ENCODE data around the gene SPATA25.
"Not testable (repeated sequence)": the region's sequence is repeated elsewhere in the genome, so short reads cannot be mapped to it uniquely, and the experiment has no call there.

The SPATA25 gene

DNA sequence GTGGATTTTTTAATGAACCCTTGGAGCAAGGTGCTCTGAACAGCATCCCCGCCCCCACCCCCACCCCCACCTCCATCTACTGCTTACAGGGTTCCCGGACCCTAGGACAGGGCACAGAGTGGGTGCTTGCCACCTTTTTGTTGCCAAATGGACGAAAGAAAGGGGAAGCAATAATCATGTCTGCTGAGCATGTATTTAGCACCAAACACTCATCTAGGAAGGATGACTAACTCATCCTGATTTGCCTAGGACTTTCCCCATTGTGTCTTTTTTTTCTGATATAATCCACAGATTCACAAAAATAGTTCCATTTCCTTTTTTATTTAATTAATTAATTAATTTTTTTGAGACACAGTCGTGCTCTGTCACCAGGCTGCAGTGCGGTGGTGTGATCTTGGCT, 25.7 kb upstream of the SPATA25 start:
- no peak for DNase-seq (ENCODE audit: low spot score)

DNA sequence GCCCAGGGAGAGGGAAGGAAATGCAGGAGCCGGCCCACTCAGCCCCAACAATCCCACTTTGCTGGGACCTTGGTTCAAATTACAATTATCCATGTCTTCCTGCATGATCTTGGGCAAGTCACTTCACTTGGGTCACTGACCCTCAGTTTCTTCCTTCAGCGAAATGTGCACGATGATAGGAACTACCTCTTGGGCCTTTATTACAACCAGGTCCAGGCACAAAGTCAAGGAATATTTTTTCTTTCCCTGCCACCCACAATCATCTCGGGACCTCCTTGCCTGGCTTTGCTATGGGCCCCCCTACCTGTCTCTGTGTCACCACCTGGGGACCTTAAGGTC, 24.9 kb upstream of the SPATA25 start:
- DNase-seq (ENCODE audit: low spot score) = no peak

DNA sequence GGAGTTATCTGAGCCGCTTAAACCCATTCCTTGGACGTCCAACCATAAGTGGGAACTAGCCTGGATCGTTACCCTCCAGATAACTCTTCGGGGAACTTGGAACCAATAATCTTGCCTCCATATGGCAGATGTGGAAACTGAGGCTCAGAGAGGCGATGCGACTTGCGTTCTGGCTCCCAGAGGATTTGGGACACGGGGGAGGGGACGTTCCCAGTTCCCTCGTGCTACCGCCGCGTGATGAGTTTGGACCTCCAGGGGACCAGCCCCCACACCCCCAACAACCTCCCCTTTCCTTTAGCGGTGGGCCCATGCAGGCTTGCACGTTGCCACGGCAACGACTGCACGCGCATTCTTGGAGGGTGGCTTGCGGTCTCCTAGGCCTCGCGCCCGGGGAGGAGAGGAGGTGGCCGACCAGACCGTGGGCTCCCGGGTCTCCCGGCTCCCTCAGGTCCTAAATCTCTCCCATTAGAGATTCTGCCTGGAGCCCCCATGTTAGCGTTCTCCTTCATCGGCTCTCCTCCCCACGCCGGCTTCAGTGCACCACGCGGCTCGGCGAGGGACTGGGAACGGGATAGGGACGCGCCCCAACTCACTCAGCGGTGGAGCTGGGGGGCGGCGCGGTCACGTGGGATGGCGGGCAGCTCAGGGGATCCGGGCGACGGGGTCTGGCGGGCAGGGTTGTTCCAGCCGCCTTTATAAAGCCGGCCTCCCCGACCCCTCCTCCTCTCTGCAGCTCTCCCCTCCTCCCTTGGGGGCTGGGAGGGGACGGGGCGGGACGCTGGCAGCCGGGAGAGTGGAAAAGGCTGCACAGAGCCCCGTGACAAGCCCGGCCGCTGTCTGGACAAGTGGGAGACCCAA, 24.3 kb upstream of the SPATA25 start, which contains the start of gene PLTP:
Gene PLTP, minus strand, starts transcription at position 670 of the 858 bp plus-strand sequence. CDS start 703 bp downstream, outside the sequence.
- DNase-seq (ENCODE audit: low spot score) = no peak

DNA sequence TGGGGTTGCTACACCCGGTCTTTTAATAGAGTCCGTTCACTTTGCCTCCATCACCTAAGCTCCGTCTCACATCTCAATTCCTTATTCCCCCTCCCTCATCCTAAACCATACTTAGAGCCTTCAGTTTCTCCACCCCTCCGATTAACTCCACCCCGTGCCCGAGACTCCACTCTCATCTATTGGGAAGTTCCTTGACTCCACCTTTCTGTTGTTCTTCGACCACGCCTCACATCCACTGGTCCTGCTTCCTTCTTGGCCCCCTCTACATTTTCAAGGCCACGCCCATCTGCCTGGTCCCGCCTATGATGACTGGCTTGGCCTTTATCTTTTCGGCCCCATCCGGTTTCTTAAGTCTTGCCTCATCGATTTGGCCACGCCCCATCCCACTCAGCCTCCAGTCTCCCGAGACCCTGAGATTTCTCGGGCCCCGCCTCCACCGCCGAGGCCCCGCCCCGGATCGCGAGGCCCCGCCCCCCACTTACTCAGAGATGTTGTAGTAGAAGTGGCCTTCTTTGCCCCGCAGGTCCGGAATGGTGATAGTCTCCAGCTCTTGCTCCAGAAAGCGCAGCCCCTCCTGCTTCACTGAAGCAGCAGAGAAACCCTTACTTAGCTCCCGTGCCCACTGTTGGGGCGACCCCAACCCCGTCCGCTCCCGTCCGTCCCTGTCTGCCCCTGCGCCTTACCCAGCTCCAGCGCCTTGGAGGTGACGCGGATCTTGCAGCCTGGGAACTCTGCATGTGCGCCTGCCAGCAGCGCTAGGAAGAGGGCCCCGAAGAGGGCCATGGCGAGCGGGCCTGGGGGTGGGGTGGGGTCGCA, 23.5 kb upstream of the SPATA25 start:
- DNase-seq (ENCODE audit: low spot score) = peak; percentile 93

DNA sequence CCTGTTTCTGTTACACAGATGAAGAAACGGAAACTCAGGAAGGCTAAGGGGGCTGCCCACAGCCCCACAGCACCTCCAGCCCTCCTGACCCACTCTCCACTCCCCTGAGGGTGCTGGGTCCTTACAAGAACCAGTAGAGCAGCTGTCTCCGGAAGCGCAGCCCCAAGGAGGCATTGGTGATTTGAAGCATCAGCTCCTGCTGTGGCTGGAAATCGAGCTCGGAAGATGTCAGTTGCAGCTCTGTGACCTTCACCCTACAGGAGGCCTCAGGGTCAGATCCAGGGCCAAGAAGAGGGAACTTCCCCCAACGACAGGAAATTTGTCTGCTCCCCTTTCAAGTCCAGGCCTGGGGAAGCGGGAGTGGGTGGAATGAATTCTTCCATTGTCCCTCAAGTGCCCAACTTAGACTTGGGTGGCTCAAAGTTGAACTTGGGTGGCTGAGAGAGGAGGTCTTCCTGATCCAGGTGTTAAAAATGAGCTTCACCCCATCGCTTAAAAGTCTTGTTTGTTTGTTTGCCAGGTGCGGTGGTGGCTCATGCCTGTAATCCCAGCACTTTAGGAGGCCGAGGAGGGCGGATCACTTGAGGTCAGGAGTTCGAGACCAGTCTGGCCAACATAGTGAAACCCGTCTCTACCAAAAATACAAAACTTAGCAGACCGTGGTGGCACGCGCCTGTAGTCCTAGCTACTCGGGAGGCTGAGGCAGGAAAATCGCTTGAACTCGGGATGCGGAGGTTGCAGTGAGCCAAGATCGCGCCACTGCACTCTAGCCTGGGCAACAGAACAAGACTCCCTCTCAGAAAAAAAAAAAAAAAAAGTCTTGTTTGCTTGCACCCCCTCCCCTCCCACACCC, 22.6 kb upstream of the SPATA25 start:
- no peak for DNase-seq (ENCODE audit: low spot score)

DNA sequence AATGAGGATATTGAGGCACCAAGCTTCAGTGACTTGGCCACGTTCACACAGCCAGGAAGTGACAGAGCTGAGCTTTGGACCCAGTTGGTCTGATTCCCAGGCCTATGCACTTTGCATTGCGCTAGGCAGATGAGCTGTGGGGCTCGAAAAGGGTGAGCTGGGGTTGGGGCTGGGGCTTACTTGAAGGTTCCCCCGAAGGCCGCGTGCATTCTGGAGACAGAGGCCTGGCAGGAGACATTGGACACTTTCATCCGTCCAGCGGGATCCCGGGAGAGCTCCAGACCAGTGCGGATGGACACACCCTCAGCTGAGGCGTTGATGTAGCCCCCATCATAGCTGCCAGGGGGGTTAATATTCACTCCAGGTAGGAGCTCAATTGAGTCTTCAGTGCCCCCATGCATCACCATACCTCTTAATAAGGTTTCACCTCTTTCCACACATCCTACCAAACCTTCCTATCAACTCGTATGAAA, 21.9 kb upstream of the SPATA25 start:
- DNase-seq (ENCODE audit: low spot score) = no peak

DNA sequence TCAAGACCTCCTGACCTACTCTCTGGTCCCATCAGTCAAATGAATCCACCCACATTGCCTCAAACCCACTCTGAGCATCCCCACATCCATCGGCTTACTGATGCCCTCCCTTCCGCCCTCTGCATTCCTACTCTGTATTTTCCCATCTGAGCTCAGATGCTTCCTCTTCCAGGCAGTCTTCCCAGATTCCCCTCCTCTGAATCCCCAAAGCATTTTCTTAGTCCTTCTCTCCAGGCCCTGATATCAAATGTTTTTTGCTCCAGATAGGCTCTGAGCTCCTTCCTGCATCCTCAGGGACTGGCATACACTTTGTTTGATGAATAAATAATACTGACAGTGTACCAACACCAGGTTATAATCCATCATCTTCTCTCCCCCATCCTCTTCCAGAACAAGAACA, 20.7 kb upstream of the SPATA25 start:
- DNase-seq (ENCODE audit: low spot score) = no peak

DNA sequence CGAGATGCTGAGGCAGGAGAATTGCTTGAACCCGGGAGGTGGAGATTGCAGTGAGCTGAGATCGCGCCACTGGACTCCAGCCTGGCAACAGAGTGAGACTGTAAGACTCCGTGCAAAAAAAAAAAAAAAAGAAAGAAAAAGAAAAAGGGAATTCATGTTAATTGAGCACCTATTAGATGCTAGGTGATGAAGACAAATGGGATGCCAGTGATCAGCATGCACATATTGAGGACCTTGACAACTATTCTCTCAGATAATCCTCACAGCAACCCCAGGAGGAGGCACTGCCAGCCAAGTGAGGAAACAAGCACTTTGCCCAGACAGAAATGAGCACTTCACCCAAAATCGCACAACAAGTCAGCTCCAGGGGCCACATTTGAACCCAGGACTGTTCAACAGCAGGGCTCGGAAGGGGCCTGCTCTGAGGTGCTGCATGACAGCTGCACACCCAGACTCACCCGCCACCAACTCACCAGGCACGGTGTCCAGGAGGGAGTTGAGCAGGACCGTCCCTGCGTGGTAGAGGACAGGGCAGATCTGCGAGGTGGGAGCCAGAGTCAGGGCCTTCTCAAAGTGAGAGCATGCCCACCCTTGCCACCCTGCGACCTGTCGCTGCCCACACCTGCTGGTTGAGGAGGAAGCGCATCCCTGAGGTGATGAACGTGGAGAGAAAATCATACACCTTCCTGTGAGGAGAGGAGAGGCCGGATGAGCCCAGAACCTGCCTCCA, 20.0 kb upstream of the SPATA25 start:
- DNase-seq (ENCODE audit: low spot score) = no peak

DNA sequence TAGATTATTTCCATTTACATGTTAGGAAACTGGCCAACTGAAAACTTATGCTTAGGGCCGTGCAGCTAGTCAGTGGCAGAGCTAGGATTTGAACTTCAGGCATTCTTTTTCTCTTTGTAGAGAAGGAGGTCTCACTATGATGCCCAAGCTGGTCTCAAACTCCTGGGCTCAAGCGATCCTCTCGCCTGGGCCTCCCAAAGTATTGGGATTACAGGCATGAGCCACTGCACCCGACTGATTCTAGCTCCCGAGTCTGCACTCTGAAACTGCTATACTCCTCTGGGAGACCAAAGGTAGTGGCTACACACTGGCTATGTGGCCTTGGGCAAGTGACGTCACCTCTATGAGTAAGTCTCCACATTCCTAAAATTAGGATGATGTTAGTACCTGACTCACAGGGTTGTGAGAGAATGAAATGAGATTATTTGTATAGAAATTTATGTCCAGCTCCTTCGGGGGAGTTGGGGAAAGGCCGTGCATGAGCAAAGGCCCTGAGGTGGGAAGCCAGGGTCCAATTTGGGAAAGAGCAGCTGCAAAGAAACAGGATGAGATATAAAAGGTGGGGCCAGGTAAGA, 18.2 kb upstream of the SPATA25 start:
- DNase-seq (ENCODE audit: low spot score) = no peak

DNA sequence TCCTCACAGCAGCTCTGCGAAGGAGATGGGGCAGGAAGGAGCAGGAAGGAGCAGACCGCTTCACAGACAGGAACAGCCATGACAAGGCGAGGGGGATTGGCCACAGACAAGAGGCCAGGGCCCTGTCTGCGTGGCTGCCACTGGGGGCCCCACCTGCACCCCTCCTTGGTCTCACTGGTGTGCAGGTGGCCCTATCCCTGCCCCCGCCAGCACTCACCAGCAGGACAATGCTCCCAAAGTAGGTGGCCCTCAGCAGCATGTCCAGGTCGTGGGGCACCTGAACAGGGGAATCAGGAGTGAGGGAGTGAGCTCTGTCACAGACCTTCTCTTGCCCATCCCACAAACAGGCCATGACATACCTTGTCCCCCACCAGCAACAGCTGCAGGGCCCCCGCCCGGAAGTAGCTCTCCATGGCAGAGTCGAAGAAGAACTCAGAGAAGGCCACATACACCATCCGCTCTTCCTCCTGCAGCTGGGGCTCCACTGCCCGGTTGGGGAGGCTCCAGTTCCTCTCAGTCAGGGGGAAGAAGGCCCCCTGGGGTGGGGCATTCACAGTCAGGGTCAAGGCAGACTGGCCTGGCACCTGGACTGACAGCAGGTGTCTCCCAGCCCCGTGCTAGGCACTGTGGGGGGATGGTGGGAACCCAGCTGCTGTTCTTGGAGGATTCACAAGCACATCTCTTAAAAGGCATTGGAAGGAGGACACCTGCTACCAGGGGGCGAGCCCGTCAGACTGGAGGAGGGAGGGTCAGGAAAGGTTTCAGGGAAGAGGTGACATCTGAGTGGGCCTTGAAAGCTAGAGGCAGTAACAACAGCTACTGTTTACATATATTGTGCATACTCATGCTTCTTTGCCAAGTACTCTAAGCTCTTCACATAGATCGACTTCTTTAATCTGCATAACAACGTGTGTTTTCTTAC, 17.4 kb upstream of the SPATA25 start:
- no peak for DNase-seq (ENCODE audit: low spot score)

DNA sequence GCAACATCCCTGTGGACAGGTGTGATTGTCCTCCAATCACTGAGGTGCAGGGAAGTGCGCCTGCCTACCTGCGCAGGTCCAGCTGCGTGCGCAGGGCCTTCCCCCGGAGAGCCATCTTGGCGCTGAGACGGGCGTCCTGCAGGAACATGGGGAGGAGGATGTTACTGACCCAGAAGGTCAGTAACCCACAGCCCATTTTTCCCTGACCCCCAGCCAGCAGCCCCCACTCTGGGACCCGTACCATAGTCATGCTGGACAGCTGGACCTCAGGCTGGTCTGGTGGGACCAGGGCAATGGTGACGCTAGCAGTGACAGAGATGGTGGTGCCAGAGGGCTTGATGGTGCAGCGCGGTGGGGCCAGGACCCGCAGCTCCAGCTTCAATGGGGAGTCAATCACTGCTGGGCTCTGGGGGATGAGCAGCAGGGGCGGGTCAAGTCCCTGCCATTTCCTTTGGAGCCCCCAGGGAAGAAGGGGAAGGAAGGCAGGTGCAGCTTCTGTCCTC, 14.8 kb upstream of the SPATA25 start:
- no peak for DNase-seq (ENCODE audit: low spot score)

DNA sequence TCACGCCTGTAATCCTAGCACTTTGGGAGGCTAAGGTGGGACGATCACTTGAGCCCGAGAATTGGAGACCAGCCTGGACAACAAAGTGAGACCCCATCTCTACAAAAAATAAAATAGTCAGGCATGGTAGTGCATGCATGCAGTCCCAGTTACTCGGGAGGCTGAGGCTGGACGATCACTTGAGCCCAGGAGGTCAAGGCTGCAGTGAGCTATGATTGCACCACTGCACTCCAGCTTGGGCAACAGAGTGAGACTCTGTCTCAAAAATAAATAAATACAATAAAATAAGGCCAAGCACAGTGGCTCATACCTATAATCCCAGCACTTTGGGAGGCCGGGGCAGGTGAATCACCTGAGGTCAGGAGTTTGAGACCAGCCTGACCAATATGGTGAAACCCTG, 13.9 kb upstream of the SPATA25 start:
- DNase-seq (ENCODE audit: low spot score) = not testable (repeated sequence)

DNA sequence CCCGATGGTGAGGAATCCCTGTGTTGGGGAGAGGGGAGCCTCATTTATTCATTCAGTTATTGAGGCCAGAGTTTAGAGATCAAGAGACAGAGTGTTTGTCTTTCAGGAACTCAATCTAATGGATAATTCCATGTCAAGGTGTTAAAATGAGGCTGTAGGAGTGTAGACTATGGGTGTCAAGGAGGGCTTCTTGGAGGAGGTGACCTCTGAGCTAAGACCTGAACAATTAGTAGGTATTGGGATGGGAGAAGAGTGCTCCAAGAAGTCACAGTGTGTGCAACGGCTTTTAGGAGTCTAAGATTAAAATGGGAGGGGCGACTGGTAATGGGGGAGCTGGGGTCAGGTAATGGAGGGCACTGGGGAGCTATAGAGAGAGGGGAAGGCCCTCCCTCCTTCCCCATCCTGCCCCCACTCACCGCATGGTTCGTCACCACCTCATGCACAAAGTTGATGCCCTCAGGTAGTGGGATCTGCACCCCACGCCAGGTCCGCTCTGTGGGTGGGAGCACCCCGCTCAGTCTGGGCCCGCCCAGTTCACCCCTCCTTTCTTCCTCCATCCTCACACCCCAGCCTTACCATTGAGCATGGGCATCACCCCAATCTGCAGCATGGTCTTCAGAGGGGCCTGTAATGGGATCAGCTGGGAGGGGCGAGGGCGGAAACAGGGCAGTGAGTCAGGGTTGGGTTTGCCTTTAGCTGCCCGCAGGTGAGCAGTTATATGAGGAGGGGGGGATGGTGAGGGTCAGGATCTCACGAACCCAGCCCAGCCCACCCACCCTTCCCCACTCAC, 11.8 kb upstream of the SPATA25 start:
- no peak for DNase-seq (ENCODE audit: low spot score)

DNA sequence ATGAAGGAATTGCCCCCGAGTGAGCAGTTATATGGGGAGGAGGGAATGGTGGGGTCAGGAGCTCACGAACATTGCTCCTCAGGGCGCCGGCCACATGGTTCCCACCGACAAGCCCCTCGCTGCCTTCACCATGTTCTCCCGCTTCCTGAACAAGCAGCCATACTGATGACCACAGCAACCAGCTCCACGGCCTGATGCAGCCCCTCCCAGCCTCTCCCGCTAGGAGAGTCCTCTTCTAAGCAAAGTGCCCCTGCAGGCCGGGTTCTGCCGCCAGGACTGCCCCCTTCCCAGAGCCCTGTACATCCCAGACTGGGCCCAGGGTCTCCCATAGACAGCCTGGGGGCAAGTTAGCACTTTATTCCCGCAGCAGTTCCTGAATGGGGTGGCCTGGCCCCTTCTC, 10.9 kb upstream of the SPATA25 start:
- no peak for DNase-seq (ENCODE audit: low spot score)

DNA sequence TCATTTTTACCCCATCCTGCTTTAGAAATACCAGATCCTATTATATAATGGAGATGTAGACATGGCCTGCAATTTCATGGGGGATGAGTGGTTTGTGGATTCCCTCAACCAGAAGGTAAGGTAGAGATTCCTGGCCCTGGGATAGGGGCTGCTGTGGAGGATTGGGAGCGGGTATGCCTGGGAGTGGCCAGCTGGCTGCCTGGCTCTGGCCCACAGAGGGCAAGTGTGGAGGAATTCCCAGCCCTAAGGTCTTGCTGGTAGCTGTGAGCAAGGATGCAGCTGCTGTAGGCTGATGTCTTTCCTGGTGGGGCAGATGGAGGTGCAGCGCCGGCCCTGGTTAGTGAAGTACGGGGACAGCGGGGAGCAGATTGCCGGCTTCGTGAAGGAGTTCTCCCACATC, 10.3 kb upstream of the SPATA25 start:
- no peak for DNase-seq (ENCODE audit: low spot score)

DNA sequence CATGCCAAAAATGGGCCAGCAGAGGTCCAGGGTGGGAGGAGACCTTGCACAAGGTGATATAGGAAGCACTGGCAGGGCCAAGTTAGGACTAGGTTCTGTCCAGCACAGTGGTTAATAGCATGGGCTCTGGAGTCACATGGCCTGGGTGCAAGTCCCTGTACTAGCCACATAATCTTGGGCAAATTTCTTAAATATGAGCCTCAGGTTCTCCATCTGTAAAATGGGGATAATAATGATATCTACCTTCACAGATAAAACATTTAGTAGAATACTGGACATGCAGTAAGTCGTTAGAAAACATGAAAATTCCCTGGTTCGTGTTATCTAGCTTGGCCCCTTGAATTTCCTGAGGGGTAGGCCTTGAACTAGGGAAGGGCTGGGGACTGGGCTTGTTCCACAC, 9.9 kb upstream of the SPATA25 start:
- DNase-seq (ENCODE audit: low spot score) = no peak

DNA sequence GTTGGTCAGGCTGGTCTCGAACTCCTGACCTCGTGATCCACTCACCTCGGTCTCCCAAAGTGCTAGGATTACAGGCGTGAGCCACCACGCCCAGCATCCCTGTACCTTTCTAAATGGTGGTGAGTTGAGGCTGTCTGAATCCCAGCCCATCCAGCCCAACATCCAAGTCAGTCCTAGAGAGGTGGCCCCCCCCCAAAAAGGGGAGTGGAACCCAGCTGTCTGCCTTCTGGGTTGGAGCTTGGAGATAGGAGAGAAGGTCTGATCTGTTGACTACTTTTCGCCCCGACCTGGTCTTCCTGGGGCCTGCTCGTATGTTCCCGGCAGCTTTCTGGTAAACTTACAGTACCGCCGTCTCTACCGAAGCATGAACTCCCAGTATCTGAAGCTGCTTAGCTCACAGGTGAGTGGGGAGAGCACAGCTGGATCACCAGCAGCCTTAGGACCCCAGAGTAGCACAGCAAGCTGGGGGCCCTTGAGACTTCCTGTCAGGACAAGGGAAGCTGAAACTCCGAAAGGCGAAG, 9.3 kb upstream of the SPATA25 start:
- no peak for DNase-seq (ENCODE audit: low spot score)

DNA sequence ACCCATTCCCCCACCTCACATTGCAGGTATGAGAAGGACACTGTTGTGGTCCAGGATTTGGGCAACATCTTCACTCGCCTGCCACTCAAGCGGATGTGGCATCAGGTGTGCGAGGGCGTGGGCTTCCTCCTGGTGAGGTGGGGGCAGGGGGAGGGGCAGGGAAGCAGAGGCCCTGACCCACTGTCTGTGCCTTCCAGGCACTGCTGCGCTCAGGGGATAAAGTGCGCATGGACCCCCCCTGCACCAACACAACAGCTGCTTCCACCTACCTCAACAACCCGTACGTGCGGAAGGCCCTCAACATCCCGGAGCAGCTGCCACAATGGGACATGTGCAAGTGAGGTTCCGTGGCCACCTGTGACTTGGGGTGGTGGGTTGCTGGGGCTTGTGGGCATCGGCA, 7.4 kb upstream of the SPATA25 start:
- no peak for DNase-seq (ENCODE audit: low spot score)

DNA sequence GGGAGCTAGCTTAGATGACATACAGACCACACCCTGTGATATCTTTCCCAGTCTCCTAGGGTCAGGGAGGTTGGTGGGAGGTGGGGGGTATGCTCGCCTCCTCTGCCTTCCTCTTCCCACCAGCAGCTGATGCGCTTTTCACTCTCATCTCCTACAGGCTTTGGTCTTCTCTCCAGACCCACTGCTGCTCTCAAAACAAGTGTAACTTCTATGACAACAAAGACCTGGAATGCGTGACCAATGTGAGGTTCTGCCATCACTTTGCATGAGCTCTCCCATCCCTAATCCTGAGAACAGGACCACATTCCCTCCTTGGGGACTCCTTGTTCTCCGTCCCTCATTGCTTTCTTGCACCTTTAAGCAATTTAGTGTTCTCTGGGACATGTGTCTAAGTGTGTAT, 6.4 kb upstream of the SPATA25 start:
- no peak for DNase-seq (ENCODE audit: low spot score)
